Fibroblast of mammary gland (primary cell): ENCODE data around the gene TTLL8.

ENCODE experiments used
- DNase-seq: peaks from one replicate; pipeline ENCODE4 v3.0.0-alpha.2; 2010; ENCODE audit warnings: low read depth
- H3K4me3 ChIP-seq: 2 replicates; pipeline ENCODE4 v1.5.1; 2011; ENCODE audit warnings: low read depth, mild to moderate bottlenecking, low read length, moderate library complexity; ENCODE audit not compliant: control insufficient read depth
- TF ChIP-seq, protein P1 (sequence below): conservative IDR thresholded peaks from 2 replicates; pipeline ENCODE4 v1.5.1; 2011; ENCODE audit warnings: low read depth, low read length, inconsistent platforms; ENCODE audit not compliant: control insufficient read depth, insufficient read depth

The TTLL8 gene

DNA sequence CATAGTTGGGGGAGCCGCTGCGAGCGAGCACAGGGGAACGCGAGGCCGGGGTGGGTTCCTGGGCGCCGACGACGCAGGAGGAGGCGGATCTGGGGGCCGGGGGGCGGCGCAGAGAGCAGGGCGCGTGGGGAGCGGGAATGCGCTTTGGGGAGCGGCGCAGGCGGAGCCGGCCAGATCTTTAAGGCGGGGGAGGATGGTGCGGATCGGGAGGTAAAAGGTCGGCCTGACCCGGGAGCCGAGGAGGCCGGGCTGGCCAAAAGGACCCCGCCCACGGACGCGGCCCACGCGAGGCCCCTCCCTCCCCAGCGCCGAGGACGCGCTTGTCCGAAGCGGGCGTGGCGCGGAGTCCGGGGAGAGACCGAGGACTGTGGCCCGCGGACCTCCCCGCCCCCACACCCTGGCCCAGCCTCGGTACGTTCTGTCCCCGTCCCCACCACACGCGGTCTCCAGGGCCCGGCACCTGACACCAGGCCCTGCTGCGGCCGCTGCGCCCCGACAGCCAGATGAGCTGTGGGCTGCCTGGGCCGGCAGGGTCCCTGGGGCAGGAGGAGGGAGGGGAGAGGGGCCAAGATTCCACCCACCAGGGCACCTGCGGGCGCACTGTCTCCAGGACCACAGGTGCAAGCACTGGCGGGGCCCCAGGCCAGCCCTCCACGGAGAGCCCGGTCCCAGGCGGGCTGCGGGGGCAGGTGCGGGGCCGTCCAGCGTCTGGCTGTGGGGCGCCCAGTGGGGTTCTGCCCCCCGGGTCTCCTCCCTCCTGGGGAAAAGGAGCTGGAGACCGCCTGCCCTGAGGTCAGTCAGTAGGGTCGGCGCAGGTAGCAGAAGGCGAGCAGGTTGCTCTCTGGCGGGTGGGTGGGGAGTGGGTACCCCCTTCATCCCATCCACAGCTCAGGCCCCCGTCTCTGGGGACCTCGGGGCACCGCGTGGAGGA lies 86.6 kb downstream of the TTLL8 start:
- TF ChIP-seq, protein P1, sequence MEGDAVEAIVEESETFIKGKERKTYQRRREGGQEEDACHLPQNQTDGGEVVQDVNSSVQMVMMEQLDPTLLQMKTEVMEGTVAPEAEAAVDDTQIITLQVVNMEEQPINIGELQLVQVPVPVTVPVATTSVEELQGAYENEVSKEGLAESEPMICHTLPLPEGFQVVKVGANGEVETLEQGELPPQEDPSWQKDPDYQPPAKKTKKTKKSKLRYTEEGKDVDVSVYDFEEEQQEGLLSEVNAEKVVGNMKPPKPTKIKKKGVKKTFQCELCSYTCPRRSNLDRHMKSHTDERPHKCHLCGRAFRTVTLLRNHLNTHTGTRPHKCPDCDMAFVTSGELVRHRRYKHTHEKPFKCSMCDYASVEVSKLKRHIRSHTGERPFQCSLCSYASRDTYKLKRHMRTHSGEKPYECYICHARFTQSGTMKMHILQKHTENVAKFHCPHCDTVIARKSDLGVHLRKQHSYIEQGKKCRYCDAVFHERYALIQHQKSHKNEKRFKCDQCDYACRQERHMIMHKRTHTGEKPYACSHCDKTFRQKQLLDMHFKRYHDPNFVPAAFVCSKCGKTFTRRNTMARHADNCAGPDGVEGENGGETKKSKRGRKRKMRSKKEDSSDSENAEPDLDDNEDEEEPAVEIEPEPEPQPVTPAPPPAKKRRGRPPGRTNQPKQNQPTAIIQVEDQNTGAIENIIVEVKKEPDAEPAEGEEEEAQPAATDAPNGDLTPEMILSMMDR = no peak
- peak; percentile 63 for DNase-seq
- peak overlapping the region; percentile 34 for H3K4me3 ChIP-seq

DNA sequence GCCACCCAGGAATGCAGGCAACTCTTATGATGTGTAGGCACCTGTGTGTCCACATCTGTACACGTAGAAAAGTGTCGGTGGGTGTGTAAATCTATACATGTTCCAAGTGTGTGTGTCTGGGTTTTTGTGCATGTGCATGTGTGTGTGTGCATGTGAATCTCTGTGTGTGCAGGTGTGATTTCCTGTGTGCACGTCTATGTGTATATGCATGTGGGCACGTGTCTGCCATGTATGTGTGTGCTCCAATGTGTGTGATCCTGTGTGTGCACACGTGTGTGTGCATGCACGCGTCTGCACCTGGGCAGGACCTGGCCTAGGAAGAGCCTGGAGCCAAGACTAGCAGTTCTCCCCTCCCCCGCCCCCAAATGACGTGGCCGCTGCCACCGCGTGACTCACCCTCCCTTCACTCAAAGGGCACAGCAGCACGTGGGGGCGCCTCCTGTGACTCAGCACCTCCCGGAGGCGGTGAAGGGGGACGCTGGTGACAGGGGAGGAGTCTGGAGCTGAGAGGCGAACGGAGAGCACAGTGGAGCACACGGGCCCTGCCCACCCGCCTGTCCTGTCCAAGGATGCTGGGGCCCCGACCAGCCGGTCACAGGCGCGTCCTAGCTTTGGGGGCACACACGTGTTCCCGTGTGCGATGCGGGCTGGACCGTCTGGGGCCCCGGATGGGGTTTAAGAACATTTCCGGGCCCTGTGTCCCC lies 87.4 kb downstream of the TTLL8 start:
- TF ChIP-seq, protein P1 = no peak
- peak; percentile 96 for DNase-seq
- peak overlapping the region; percentile 34 for H3K4me3 ChIP-seq

DNA sequence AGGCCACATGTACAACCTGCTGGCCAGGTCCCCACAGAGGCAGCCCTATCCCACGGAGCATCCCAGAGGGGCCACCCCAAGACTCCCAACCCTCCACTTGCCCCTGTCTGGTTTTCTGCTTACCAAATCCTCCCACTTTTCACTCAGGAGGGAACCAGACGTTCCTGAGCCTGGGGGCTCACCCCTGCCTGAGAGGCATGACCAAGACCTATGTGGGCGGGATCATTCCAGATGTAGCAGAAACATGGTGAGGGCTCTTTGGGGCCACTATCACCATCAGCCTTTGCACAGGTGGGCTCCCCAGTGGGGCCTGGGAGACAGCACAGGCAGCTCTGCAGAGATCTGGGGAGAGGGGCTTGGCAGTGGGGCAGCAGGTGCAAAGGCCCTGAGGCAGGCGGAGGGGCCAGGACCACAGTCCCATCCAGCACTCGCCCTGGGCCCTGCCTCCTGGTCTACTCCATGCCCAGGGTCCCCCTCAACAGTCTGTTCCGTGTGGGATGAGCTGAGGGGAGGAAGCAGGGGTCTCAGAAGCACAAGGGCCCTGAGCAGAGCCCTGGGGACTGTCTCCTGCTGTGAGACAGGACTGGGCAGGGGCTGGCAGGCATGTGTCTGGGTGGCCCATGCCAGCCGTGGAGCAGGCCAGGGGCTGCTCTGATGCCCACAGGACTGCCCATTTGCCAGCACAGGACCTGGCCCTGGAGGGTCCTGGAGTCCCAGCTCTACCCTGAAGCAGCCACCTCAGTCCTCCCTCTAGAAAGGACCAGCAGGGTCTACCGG lies 88.2 kb downstream of the TTLL8 start:
- TF ChIP-seq, protein P1 = no peak
- H3K4me3 ChIP-seq = no peak overlapping the region
- DNase-seq = no peak

DNA sequence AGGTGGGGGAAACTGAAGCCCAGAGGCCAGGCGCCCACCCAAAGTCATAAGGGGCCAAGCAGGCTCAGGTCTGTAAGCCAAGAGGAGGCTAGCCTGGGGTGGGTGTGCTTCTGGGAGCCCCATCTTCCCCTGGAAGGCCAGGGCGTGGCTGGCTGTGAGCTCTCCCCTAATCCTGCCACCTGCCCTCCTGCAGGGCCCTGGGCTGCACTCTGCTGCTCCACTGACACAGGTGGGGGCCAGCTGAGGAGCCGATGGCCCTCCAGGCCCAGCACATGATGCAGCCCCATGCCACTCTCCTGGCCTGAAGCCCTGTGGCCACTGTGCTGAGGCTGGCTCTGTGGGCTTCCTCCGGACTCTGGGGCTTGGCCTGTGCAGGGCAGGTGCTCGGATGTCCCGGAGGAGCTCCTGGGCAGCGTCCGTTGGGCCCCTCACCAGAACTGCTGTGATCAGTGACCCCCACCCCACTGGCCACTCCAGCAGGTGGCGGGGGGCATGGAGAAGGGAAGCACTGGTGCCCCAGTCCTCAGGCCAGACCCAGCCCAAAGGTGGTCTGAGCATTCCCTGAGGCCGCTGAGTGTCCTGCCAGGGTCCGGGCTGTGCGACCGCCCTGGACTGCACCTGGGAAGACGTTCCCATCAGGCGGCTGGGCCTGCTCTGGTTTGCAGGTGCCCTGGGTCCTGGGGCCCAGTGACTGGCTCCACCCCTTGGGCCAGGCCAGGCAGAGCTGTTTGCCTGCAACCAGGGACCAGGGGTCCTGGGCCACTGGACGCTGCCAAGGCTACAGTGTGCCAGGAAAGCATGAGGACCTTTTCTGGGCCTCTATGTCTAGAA lies 89.1 kb downstream of the TTLL8 start:
- DNase-seq = no peak
- no peak overlapping the region for H3K4me3 ChIP-seq
- TF ChIP-seq, protein P1 = no peak
